GM12878 (cell line): Measurements from ENCODE around the gene YBEY. TPM values are rescaled to one million over a fixed set of nuclear protein-coding genes. Genes with fewer than 3 reads are reported as not detected.

Experiments used
- ATAC-seq: fragments of 200-7000 bp; cut with Tn5 transposase; 3 replicates; pipeline ENCODE4 v1.9.1; 2020; ENCODE audit warnings: mild to moderate bottlenecking, moderate library complexity
- BruUV-seq: library from RNA; stranded (reverse); fragments of 400-500 nt; replicated peaks from 2 replicates; lab custom pipeline; 2021; lab: Mats Ljungman, UMichigan
- CTCF ChIA-PET: fragments of 300-600 bp; sonication (Branson Sonifier 250); formaldehyde crosslinking; extraction: SDS; loops from one replicate; lab custom pipeline; 2021; ENCODE audit warnings: inconsistent platforms; lab: Yijun Ruan, JAX
- POLR2A ChIA-PET: fragments of 350-600 bp; formaldehyde crosslinking; extraction: SDS; loops from one replicate; lab custom pipeline; 2021; ENCODE audit warnings: inconsistent platforms; lab: Charles Lee
- RAD21 ChIA-PET: fragments of 300-600 bp; sonication (Branson Sonifier 250); formaldehyde crosslinking; loops from one replicate; lab custom pipeline; 2023; ENCODE audit warnings: antibody characterized with exemption; ENCODE audit not compliant: unreplicated experiment; lab: Charles Lee
- SMC1A ChIA-PET: fragments of 300-600 bp; sonication (Branson Sonifier 250); formaldehyde crosslinking; loops from one replicate; lab custom pipeline; 2023; ENCODE audit not compliant: unreplicated experiment, uncharacterized antibody; lab: Charles Lee
- DNase-seq: peaks from one replicate; pipeline ENCODE4 v3.0.0-alpha.2; 2011; ENCODE audit warnings: low read depth, low spot score
- FAIRE-seq: peaks from 3 replicates; lab custom pipeline; 2011; peaks lifted over from hg19 to GRCh38; lab: Jason Lieb, UNC
- H2AFZ ChIP-seq: 2 replicates; pipeline ENCODE4 v1.6.0; 2011; ENCODE audit warnings: low read depth, low read length, control low read depth; ENCODE audit not compliant: control insufficient read depth
- H3K27ac ChIP-seq: 2 replicates; pipeline ENCODE4 v1.5.1; 2011; ENCODE audit warnings: control low read depth; ENCODE audit not compliant: control insufficient read depth, insufficient read depth
- H3K27me3 ChIP-seq, 2 experiments: replicated peaks in 1 of 2; 2 replicates each; pipeline versions ENCODE4 v1.6.0 to v1.6.1; 2011; ENCODE audit warnings: low read length in 1 of 2; ENCODE audit not compliant: control insufficient read depth in 2 of 2, insufficient read depth in 2 of 2
- H3K36me3 ChIP-seq, 2 experiments: 2 replicates each; pipeline ENCODE4 v1.5.1; 2011; ENCODE audit warnings: low read length in 1 of 2; ENCODE audit not compliant: control insufficient read depth in 2 of 2, insufficient read depth in 2 of 2
- H3K4me1 ChIP-seq: 2 replicates; pipeline ENCODE4 v1.6.1; 2011; ENCODE audit warnings: mild to moderate bottlenecking, low read length, moderate library complexity, mixed read lengths; ENCODE audit not compliant: control insufficient read depth, insufficient read depth
- H3K4me2 ChIP-seq: 2 replicates; pipeline ENCODE4 v1.6.0; 2011; ENCODE audit warnings: control low read depth; ENCODE audit not compliant: control insufficient read depth, insufficient read depth
- H3K4me3 ChIP-seq: fragments of 200-600 bp; sonication (generic); 2 replicates; pipeline ENCODE4 v1.5.1; 2016
- H3K79me2 ChIP-seq: 2 replicates; pipeline ENCODE4 v1.6.0; 2011; ENCODE audit warnings: low read length; ENCODE audit not compliant: control insufficient read depth, insufficient read depth
- H3K9ac ChIP-seq: 2 replicates; pipeline ENCODE4 v1.8.0; 2011; ENCODE audit warnings: low read length, control low read depth, mixed read lengths; ENCODE audit not compliant: control insufficient read depth, insufficient read depth
- H3K9me3 ChIP-seq: replicated peaks from 3 replicates; pipeline ENCODE4 v1.5.1; 2011; ENCODE audit warnings: mild to moderate bottlenecking, low read length; ENCODE audit not compliant: control insufficient read depth, insufficient read depth
- H4K20me1 ChIP-seq: 2 replicates; pipeline ENCODE4 v1.6.0; 2011; ENCODE audit not compliant: control insufficient read depth, insufficient read depth
- CREM ChIP-seq: IDR thresholded peaks from 2 replicates; pipeline ENCODE4 v1.6.1; 2014; ENCODE audit warnings: antibody characterized with exemption, low read depth
- LARP7 ChIP-seq: fragments of 450-650 bp; IDR thresholded peaks from 2 replicates; pipeline ENCODE4 v1.6.1; 2017; ENCODE audit warnings: mild to moderate bottlenecking
- NR2F1 ChIP-seq: fragments of 450-650 bp; conservative IDR thresholded peaks from 2 replicates; pipeline ENCODE4 v1.6.1; 2017; ENCODE audit warnings: mild to moderate bottlenecking
- PAX5 ChIP-seq: IDR thresholded peaks from 2 replicates; pipeline ENCODE4 v1.6.1; 2011; ENCODE audit warnings: low read depth, low read length, borderline replicate concordance
- POLR2A ChIP-seq: IDR thresholded peaks from 2 replicates; pipeline ENCODE4 v1.6.1; 2011; ENCODE audit warnings: low read depth, mild to moderate bottlenecking, low read length
- POLR2AphosphoS5 ChIP-seq: IDR thresholded peaks from 2 replicates; pipeline ENCODE4 v1.6.1; 2011; ENCODE audit warnings: mild to moderate bottlenecking, low read length, inconsistent platforms
- SREBF2 ChIP-seq: IDR thresholded peaks from 2 replicates; pipeline ENCODE4 v1.6.1; 2012; ENCODE audit warnings: mild to moderate bottlenecking, low read length
- YY1 ChIP-seq: IDR thresholded peaks from 2 replicates; pipeline ENCODE4 v1.6.1; 2011; ENCODE audit warnings: low read depth, mild to moderate bottlenecking, low read length
- WGBS: methylation state at CpG from one replicate; pipeline ENCODE4 v1.1.6; 2016; ENCODE audit warnings: low lambda C conversion rate; ENCODE audit not compliant: insufficient replicate concordance, insufficient coverage; ENCODE audit errors: missing lambda C conversion rate; 5-methylcytosine and 5-hydroxymethylcytosine counted together
- in situ Hi-C: fragments of 300-500 bp; cut with MboI; formaldehyde crosslinking; loops from 9 replicates; pipeline ENCODE4 v1.14.3; 2018; ENCODE audit warnings: mixed read lengths
- intact Hi-C: fragments of 100-400 bp; cut with micrococcal nuclease; formaldehyde crosslinking; loops from one replicate; pipeline ENCODE4 v1.14.2; 2022; ENCODE audit not compliant: unreplicated experiment
- polyA plus RNA-seq, 11 experiments: library from polyadenylated mRNA; depleted of rRNA in 4 of 11; unstranded in 6 of 11; stranded (reverse) in 5 of 11; fragments of >200 nt; fragmentation: Nextera tagmentation in 4 of 11; fragmentation: Illumina TruSeq in 1 of 11; extraction: Ambion mirVana in 4 of 11; extraction: Trizol in 1 of 11; gene quantifications; 1 replicate in 1 of 11; 2 replicates in 10 of 11; pipeline versions ENCODE4 v1.2.1 to v1.2.3, GENCODE V29; 2011 to 2016; ENCODE audit warnings: inconsistent platforms in 2 of 11, missing spikeins in 2 of 11, low read depth in 1 of 11
- total RNA-seq, 4 experiments: library from RNA; depleted of rRNA in 3 of 4; stranded (reverse); fragments of >200 nt in 3 of 4; fragmentation: Illumina TruSeq in 1 of 4; extraction: Trizol in 1 of 4; gene quantifications; 2 replicates each; pipeline versions ENCODE4 v1.2.1 to v1.2.3, GENCODE V29; 2013 to 2021
- TF ChIP-seq, protein P1 (sequence below): IDR thresholded peaks from 2 replicates; pipeline ENCODE4 v1.6.1; 2011; ENCODE audit warnings: low read depth, low read length, improper control_type of control experiment, borderline replicate concordance

YBEY gene
- total and polyA plus RNA-seq, 10 of the 15 experiments (the other 5 are each of a cell fraction or from before 2014, with no cell fraction given): 6.5 to 31.4 (median 18.5) TPM

DNA sequence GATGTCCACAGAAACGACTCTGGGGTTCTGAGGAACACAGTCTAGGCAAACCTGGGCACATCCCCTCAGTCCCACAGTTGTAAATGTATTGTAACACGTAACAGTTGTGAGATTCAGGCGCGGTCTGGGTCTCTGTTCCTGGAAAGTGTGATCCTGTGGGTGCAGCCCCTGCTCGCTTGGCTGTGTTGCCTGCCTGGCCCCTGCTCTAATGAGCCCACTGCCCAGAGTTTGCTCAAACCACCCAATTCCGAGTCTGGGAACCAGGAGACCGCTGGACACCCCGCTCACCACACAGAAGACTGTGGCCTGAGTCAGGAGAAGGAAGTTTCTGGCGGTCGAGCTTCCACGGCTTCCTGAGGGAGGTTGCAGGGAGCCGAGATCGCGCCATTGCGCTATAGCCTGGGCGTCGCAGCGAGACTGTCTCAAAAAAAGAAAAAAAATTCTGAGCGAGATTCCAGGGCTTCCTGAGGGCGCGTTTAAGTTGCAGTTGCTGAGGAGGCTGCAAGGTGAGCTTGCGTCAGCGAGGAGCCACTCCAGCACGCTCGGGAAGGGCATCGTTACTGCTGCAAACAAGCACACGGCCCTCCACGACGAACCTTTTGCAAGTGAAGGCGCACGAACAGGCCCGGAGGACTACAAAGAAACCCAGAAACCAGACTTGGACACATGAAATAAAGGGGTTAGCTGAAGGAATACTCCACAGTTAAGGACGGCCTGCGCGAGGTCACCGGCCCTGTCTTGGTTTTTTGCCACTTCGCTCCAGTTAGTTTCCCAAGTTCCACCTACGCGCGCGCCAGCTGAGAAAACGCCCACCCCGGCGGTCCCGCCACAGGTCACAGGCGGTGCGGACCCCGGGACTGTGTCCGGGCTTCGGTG is 36.4 kb downstream of the YBEY start:
- TF ChIP-seq SREBF2 (no peak), CREM (peak; percentile 13; the same call in 1 of the 2 replicates), POLR2A (peak; percentile 50), NR2F1 (0 out of 2 replicates have a peak, but pooled peaks have one; percentile 1), LARP7 (0 out of 2 replicates have a peak, but pooled peaks have one; percentile 34), YY1 (0 out of 2 replicates have a peak, but pooled peaks have one; percentile 31), POLR2AphosphoS5 (0 out of 2 replicates have a peak, but pooled peaks have one; percentile 40), PAX5 (0 out of 2 replicates have a peak, but pooled peaks have one; percentile 6)
- TF ChIP-seq, protein P1, sequence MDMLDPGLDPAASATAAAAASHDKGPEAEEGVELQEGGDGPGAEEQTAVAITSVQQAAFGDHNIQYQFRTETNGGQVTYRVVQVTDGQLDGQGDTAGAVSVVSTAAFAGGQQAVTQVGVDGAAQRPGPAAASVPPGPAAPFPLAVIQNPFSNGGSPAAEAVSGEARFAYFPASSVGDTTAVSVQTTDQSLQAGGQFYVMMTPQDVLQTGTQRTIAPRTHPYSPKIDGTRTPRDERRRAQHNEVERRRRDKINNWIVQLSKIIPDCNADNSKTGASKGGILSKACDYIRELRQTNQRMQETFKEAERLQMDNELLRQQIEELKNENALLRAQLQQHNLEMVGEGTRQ: no peak
- WGBS: under 1% methylated on average over 50 of the region's 50 CpGs
- peak overlapping the region; percentile 87 for H3K4me3 ChIP-seq
- ChIA-PET POLR2A (interaction anchor here (0.5 to 2.3 kb wide), 6 partner anchors 37 to 143 kb away, joined by 3 to 7 read pairs (median 4); partner anchors contain the start of genes MCM3AP and YBEY), SMC1A (interaction anchor here (0.8 to 1.3 kb wide), 3 partner anchors 38 to 70 kb away, joined by 3 to 4 read pairs (median 4); no protein-coding TSS in a partner anchor), CTCF (interaction anchor here (0.8 to 1.7 kb wide), 2 partner anchors 179 to 315 kb away, joined by 4 to 5 read pairs; no protein-coding TSS in a partner anchor), RAD21 (interaction anchor here (0.5 to 1.6 kb wide), 7 partner anchors 12 to 317 kb away, joined by 3 to 8 read pairs (median 3); no protein-coding TSS in a partner anchor)
- H3K4me2 ChIP-seq: peak overlapping the region; percentile 75
- peak overlapping the region; percentile 78 for H2AFZ ChIP-seq
- in situ Hi-C loops (no loop called here), intact Hi-C loops (loop anchor here (1.0 to 5.0 kb wide), 3 partner anchors 36 to 135 kb away; partner anchors contain the start of genes DIP2A and YBEY)
- no TSS peak for BruUV-seq
- H3K9me3 ChIP-seq: no peaks in the 10 kb centered on the region
- no peaks in the 10 kb centered on the region for H3K27me3 ChIP-seq
- FAIRE-seq: no peak
- peak overlapping the region; percentile 94 for H3K27ac ChIP-seq
- peaks cover 57% of the 10 kb centered on the region for H3K79me2 ChIP-seq
- no peaks in the 10 kb centered on the region for H4K20me1 ChIP-seq
- peaks cover 0 to 3% of the 10 kb centered on the region in 2 experiments; a peak in 2 of 4 replicates for H3K36me3 ChIP-seq
- ATAC-seq: no peak
- peak overlapping the region; percentile 96 for H3K9ac ChIP-seq
- no peak for DNase-seq
- H3K4me1 ChIP-seq: peaks cover 5% of the 10 kb centered on the region
